GM10266 (cell line): ENCODE results near the gene DNAAF1.

ENCODE experiments used
- DNase-seq: peaks from one replicate; pipeline ENCODE4 v3.0.0; 2012; ENCODE audit errors: extremely low spot score
- CTCF ChIP-seq: IDR thresholded peaks from 2 replicates; pipeline ENCODE4 v1.5.1; 2012; ENCODE audit warnings: mild to moderate bottlenecking, low read depth; ENCODE audit not compliant: control insufficient read depth, insufficient read depth; ENCODE audit errors: missing control alignments

The DNAAF1 gene

GRCh38 chr16:84184775-84185174 lies 39.7 kb downstream of the DNAAF1 start:
- no peak for TF ChIP-seq CTCF
- DNase-seq, result no peak

GRCh38 chr16:84186685-84187437 lies 41.8 kb downstream of the DNAAF1 start, which contains the start of gene TAF1C:
Gene TAF1C (minus strand): TSS chr16:84187057. CDS start chr16:84184988, 2,069 bp downstream.
- peak; percentile 98 for DNase-seq
- TF ChIP-seq CTCF, result peak; percentile 93

- no peak for TF ChIP-seq CTCF
- no peak for DNase-seq
These were observed 45.8 kb downstream of the DNAAF1 start, which contains the start of gene ADAD2 for GRCh38 chr16:84190731-84191388. Gene ADAD2 (plus strand): TSS chr16:84191157. CDS start chr16:84191231, 74 bp downstream.

- no peak for DNase-seq
- TF ChIP-seq CTCF, result no peak
These were observed 46.4 kb downstream of the DNAAF1 start for GRCh38 chr16:84191466-84191865.

GRCh38 chr16:84193480-84193879 lies 48.4 kb downstream of the DNAAF1 start:
- TF ChIP-seq CTCF, result no peak
- no peak for DNase-seq

- no peak for TF ChIP-seq CTCF
- no peak for DNase-seq
These were observed 48.9 kb downstream of the DNAAF1 start for GRCh38 chr16:84194018-84194417.

- DNase-seq, result no peak
- TF ChIP-seq CTCF, result no peak
These were observed 49.5 kb downstream of the DNAAF1 start for GRCh38 chr16:84194470-84195200.
